T-cell (primary cell): ENCODE measurements around the gene TIPIN. TPM values are rescaled to one million over a fixed set of nuclear protein-coding genes. Genes with fewer than 3 reads are reported as not detected.
"Not testable (repeated sequence)": the region's sequence is repeated elsewhere in the genome, so short reads cannot be mapped to it uniquely, and the experiment has no call there.

ENCODE experiments used
- ATAC-seq, 4 experiments: fragments of 200-7000 bp in 3 of 4; fragments of 150-1000 bp in 1 of 4; cut with Tn5 transposase; replicated peaks in 1 of 4; 1 replicate in 3 of 4; 2 replicates in 1 of 4; pipeline ENCODE4 v1.10.0; 2021; ENCODE audit warnings: moderate library complexity in 3 of 4, mild to moderate bottlenecking in 2 of 4, moderate number of reproducible peaks in 1 of 4
- CTCF ChIA-PET, 2 donors: fragments of 300-600 bp; sonication (Branson Sonifier 250); formaldehyde crosslinking; loops; one replicate each; lab custom pipeline; 2022; ENCODE audit warnings: antibody characterized with exemption in 2 of 2; lab: Charles Lee
- POLR2A ChIA-PET, 2 donors: fragments of 300-600 bp; sonication (Branson Sonifier 250); formaldehyde crosslinking; loops; one replicate each; lab custom pipeline; 2022; ENCODE audit warnings: antibody characterized with exemption in 2 of 2; lab: Charles Lee
- DNase-seq, 35 experiments: peaks; one replicate each; pipeline versions ENCODE4 v3.0.0 to v3.0.0-alpha.2; 2013 to 2023
- H3K27ac ChIP-seq: one replicate; pipeline ENCODE4 v1.5.1; 2013; ENCODE audit warnings: low read length
- H3K27me3 ChIP-seq, 2 experiments: replicated peaks in 1 of 2; 1 replicate in 1 of 2; 2 replicates in 1 of 2; pipeline versions ENCODE4 v1.6.1 to v1.7.0; 2013; ENCODE audit warnings: low read length in 1 of 2, mixed read lengths in 1 of 2; ENCODE audit not compliant: control insufficient read depth in 2 of 2, insufficient read depth in 2 of 2; ENCODE audit errors: extremely low read depth in 1 of 2
- H3K36me3 ChIP-seq, 2 donors: 1 replicate in 1 of 2; 2 replicates in 1 of 2; pipeline versions ENCODE4 v1.6.1 to v1.7.0; 2013; ENCODE audit warnings: low read length in 1 of 2; ENCODE audit not compliant: control insufficient read depth in 2 of 2, insufficient read depth in 1 of 2; ENCODE audit errors: extremely low read depth in 1 of 2
- H3K4me1 ChIP-seq, 2 experiments: 1 replicate in 1 of 2; 2 replicates in 1 of 2; pipeline versions ENCODE4 v1.6.1 to v1.7.0; 2013; ENCODE audit warnings: low read length in 2 of 2, mixed read lengths in 1 of 2; ENCODE audit not compliant: insufficient read depth in 2 of 2, control insufficient read depth in 1 of 2; ENCODE audit errors: extremely low read depth in 1 of 2
- H3K4me3 ChIP-seq, 2 donors: 1 replicate in 1 of 2; 2 replicates in 1 of 2; pipeline versions ENCODE4 v1.5.1 to v1.7.0; 2013; ENCODE audit warnings: mild to moderate bottlenecking in 2 of 2, low read length in 1 of 2, moderate library complexity in 1 of 2; ENCODE audit not compliant: control insufficient read depth in 1 of 2; ENCODE audit errors: extremely low read depth in 1 of 2
- H3K9me3 ChIP-seq: 2 replicates; pipeline ENCODE4 v1.7.0; 2013
- H3K27ac Mint-ChIP-seq, 2 donors: one replicate each; pipeline ENCODE4 v1.8.0; 2020 to 2021; ENCODE audit warnings: mild to moderate bottlenecking in 2 of 2, mixed read lengths in 2 of 2
- H3K27me3 Mint-ChIP-seq, 2 donors: one replicate each; pipeline ENCODE4 v1.8.0; 2021 to 2022; ENCODE audit warnings: mixed read lengths in 2 of 2
- H3K36me3 Mint-ChIP-seq: one replicate; pipeline ENCODE4 v1.8.0; 2021; ENCODE audit warnings: mixed read lengths
- H3K4me1 Mint-ChIP-seq, 3 donors: one replicate each; pipeline ENCODE4 v1.8.0; 2020 to 2022; ENCODE audit warnings: mixed read lengths in 3 of 3, mild to moderate bottlenecking in 1 of 3
- H3K4me3 Mint-ChIP-seq, 3 donors: one replicate each; pipeline ENCODE4 v1.8.0; 2020 to 2022; ENCODE audit warnings: mild to moderate bottlenecking in 3 of 3, mixed read lengths in 3 of 3, moderate library complexity in 3 of 3
- H3K9me3 Mint-ChIP-seq, 3 donors: one replicate each; pipeline ENCODE4 v1.8.0; 2020 to 2022; ENCODE audit warnings: mixed read lengths in 3 of 3
- WGBS: methylation state at CpG from one replicate; pipeline ENCODE4 v1.1.5; 2013; ENCODE audit warnings: missing lambda C conversion rate; ENCODE audit not compliant: insufficient coverage; 5-methylcytosine and 5-hydroxymethylcytosine counted together
- total RNA-seq, 35 experiments: library from RNA in 6 of 35; stranded (reverse) in 6 of 35; fragments of 120-200 nt in 1 of 35; gene quantifications; one replicate each; pipeline versions ENCODE4 v1.2.1 to v1.2.4 and lab custom pipeline; 2013 to 2026

The TIPIN gene
- total RNA-seq, 5 donors from 2014 or later (not counting 1 experiment from before 2014, with no cell fraction given): 3.6 to 8.4 (median 6.6) TPM

DNA sequence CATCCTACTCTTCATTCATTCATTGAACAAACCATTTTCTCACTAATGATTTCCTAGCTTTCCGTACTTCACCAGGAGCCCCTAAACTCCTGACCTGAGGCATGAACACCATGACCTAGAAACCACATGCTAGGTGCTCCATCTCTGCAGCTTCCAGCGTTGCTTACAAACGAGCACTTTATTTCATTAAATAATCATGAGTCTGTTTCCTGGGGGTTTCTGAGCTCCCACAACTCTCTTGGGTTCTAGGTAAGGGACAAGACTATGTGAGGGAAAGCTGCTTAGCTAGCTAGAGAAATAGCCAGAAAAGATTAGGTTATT is 31.5 kb upstream of the TIPIN start:
- H3K4me3 ChIP-seq: peak overlapping the region; percentile 88 to 91
- ChIA-PET CTCF (interaction anchor here in 1 of 2 donors (1.2 to 2.8 kb wide), 4 partner anchors 16 to 118 kb away, joined by 4 to 40 read pairs (median 5); partner anchors contain the start of genes SNAPC5 and ZWILCH), POLR2A (interaction anchor here in 1 of 2 donors (0.7 kb wide), 1 partner anchor 51 kb away, joined by 3 read pairs; no protein-coding TSS in a partner anchor)
- H3K4me1 ChIP-seq: peaks cover 33 to 59% of the 10 kb centered on the region in 2 experiments
- ATAC-seq: no peak
- H3K27ac Mint-ChIP-seq: peak overlapping the region; percentile 92 to 94
- H3K27ac ChIP-seq: peak overlapping the region; percentile 62
- no peaks in the 10 kb centered on the region for H3K9me3 ChIP-seq
- no peaks in the 10 kb centered on the region for H3K27me3 Mint-ChIP-seq
- peaks cover 61 to 71% (median 70%) of the 10 kb centered on the region in 3 donors for H3K4me1 Mint-ChIP-seq
- no peaks in the 10 kb centered on the region for H3K9me3 Mint-ChIP-seq
- 33% methylated on average over 1 of the region's 3 CpGs for WGBS
- H3K4me3 Mint-ChIP-seq: peak overlapping the region; percentile 87 to 93 (median 92)
- H3K36me3 ChIP-seq: no peaks in the 10 kb centered on the region
- no peaks in the 10 kb centered on the region for H3K27me3 ChIP-seq
- no peak for DNase-seq
- H3K36me3 Mint-ChIP-seq: peaks cover 10% of the 10 kb centered on the region

DNA sequence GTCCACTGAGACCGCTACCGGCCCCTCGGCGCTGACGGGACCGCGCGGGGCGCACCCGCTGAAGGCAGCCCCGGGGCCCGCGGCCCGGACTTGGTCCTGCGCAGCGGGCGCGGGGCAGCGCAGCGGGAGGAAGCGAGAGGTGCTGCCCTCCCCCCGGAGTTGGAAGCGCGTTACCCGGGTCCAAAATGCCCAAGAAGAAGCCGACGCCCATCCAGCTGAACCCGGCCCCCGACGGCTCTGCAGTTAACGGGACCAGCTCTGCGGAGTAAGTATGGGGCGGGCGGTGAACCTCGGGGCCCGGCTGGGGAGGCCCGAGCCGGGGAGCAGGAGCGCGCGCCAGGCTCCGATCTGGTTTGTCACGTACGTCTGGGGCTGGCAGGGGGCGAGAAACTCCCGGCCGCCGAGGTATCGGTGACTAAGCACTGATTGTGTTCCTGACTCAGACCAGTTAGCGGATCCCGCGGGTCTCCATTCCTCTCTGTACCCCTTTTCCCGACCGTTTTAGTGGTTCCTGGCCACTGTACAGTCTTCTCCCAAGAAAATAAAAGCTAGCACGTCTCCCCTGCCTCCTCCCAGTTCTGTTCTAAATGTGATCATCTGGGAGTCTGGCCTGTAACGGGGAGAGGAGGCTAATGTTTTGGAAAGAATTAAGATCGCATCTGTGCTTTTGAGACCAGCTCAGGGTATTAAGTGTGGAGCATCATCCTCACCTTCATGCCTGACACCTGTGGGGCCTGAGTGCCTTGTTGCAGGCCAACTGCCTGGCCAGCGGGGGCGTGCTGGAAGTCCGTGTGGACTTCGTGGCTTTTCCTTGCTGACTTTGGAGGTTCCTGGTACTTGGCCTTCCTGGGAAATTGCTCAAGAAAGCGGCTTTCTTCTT is 30.9 kb upstream of the TIPIN start:
- Histone ChIP-seq H3K4me1 (peaks cover 33 to 55% of the 10 kb centered on the region in 2 experiments), H3K27ac (peak overlapping the region; percentile 62), H3K36me3 (no peaks in the 10 kb centered on the region), H3K4me3 (peak overlapping the region; percentile 88 to 91), H3K9me3 (no peaks in the 10 kb centered on the region), H3K27me3 (no peaks in the 10 kb centered on the region)
- H3K9me3 Mint-ChIP-seq: no peaks in the 10 kb centered on the region
- peak; percentile 28 to 54 (median 50) for ATAC-seq
- WGBS: 1% methylated on average over 59 of the region's 62 CpGs
- H3K27me3 Mint-ChIP-seq: no peaks in the 10 kb centered on the region
- peaks cover 10% of the 10 kb centered on the region for H3K36me3 Mint-ChIP-seq
- peak overlapping the region; percentile 92 to 94 for H3K27ac Mint-ChIP-seq
- H3K4me1 Mint-ChIP-seq: peaks cover 58 to 66% (median 65%) of the 10 kb centered on the region in 3 donors
- H3K4me3 Mint-ChIP-seq: peak overlapping the region; percentile 87 to 93 (median 92)
- ChIA-PET CTCF (interaction anchor here (0.6 to 2.8 kb wide), 7 partner anchors 8 to 118 kb away, joined by 3 to 40 read pairs (median 5); partner anchors contain the start of genes SNAPC5 (in 1 of the 2) and ZWILCH (in 1 of the 2)), POLR2A (interaction anchor here (0.6 to 1.7 kb wide), 8 partner anchors 9 to 1123 kb away, joined by 3 to 8 read pairs (median 3); no protein-coding TSS in a partner anchor)
- peak; percentile 13 to 76 (median 53) for DNase-seq

DNA sequence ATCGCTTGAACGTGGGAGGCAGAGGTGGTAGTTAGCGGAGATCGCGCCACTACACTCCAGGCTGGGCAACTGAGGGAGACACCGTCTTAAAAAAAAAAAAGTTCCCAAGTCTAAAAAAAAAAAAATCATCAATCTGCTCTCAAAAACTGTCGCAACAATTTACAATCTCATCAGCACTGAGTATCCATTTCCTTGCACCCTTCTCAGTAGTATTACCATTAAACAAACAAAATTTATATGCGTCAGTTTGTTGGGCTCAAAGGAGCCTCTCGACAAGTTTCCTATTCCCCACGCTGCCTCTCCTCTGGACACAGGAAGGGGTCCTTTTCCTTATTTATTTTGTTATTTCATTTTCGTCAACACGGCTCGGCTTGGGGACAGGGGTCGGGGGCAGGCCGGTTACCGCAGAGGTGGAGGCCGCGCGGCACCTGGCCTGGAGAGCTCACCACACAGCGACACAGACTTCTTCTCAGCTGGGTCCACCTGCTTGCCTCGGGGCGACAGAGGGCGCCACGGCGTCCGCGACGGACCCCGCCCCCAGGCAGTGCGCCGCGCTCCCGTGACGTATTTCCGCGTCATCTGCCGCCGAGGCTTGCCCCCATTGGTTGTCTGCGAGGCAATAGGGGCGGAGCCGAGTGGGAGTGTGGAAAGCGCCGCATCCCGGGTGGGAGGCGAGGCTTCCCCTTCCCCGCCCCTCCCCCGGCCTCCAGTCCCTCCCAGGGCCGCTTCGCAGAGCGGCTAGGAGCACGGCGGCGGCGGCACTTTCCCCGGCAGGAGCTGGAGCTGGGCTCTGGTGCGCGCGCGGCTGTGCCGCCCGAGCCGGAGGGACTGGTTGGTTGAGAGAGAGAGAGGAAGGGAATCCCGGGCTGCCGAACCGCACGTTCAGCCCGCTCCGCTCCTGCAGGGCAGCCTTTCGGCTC is 30.0 kb upstream of the TIPIN start, which contains the start of gene MAP2K1:
TSS of gene MAP2K1 (plus strand) at position 709 of the 920 bp plus-strand sequence. CDS start 436 bp downstream, outside the sequence.
- ATAC-seq (peak; percentile 83 to 88 (median 87)), DNase-seq (peak; percentile 95 to 100 (median 98))
- ChIA-PET POLR2A (interaction anchor here in 1 of 2 donors (0.6 to 1.7 kb wide), 5 partner anchors 8 to 1124 kb away, joined by 3 to 8 read pairs (median 4); no protein-coding TSS in a partner anchor), CTCF (interaction anchor here (0.6 to 2.8 kb wide), 8 partner anchors 9 to 119 kb away, joined by 3 to 40 read pairs (median 6); partner anchors contain the start of genes SNAPC5 (in 1 of the 2), TIPIN (in 1 of the 2) and ZWILCH (in 1 of the 2))
- Mint-ChIP-seq H3K27ac (peak within 1 kb of the TSS; percentile 99 to 100), H3K4me3 (peak within 1 kb of the TSS; percentile 92 to 99 (median 99)), H3K27me3 (no peaks in the 10 kb centered on the region), H3K9me3 (no peaks in the 10 kb centered on the region), H3K36me3 (peaks cover 4% of the 10 kb centered on the region), H3K4me1 (peaks cover 51 to 58% (median 57%) of the 10 kb centered on the region in 3 donors)
- H3K4me1 ChIP-seq: peaks cover 28 to 47% of the 10 kb centered on the region in 2 experiments
- no peaks in the 10 kb centered on the region for H3K36me3 ChIP-seq
- no peaks in the 10 kb centered on the region for H3K27me3 ChIP-seq
- peak within 1 kb of the TSS; percentile 88 to 91 for H3K4me3 ChIP-seq
- peak within 1 kb of the TSS; percentile 78 for H3K27ac ChIP-seq
- no peaks in the 10 kb centered on the region for H3K9me3 ChIP-seq
- 4% methylated on average over 48 of the region's 69 CpGs for WGBS

DNA sequence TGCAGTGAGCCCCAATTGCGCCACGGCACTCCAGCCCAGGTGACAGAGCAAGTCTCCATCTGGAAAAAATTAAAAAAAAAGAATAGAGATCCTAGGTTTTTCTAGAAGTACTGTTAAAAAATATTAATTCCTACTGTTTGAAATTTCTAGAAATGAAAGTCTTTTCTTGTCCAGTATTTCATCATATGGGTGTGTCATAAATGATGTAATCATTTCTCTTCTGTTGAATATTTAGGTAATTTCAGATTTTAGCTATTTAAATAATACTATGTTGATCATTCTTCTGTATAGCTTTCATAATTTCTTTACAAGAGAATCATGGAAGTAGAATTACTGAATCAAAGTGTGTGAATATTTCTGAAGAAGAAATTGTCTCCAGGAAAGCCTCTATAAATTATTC is 24.9 kb upstream of the TIPIN start:
- H3K27ac Mint-ChIP-seq, H3K27me3 ChIP-seq, H3K4me1 ChIP-seq, H3K27ac ChIP-seq, DNase-seq, H3K4me3 ChIP-seq, ATAC-seq, CTCF ChIA-PET, H3K9me3 ChIP-seq, H3K36me3 ChIP-seq, H3K9me3 Mint-ChIP-seq, H3K27me3 Mint-ChIP-seq, H3K36me3 Mint-ChIP-seq, H3K4me3 Mint-ChIP-seq: not testable (repeated sequence)
- peaks cover 14 to 17% (median 15%) of the 10 kb centered on the region in 3 donors for H3K4me1 Mint-ChIP-seq
- POLR2A ChIA-PET: interaction anchor here in 1 of 2 donors (0.6 to 1.0 kb wide), 2 partner anchors 24 to 43 kb away, joined by 3 to 11 read pairs; no protein-coding TSS in a partner anchor
- WGBS: no CpG with 5 or more reads among the region's 2 CpGs

DNA sequence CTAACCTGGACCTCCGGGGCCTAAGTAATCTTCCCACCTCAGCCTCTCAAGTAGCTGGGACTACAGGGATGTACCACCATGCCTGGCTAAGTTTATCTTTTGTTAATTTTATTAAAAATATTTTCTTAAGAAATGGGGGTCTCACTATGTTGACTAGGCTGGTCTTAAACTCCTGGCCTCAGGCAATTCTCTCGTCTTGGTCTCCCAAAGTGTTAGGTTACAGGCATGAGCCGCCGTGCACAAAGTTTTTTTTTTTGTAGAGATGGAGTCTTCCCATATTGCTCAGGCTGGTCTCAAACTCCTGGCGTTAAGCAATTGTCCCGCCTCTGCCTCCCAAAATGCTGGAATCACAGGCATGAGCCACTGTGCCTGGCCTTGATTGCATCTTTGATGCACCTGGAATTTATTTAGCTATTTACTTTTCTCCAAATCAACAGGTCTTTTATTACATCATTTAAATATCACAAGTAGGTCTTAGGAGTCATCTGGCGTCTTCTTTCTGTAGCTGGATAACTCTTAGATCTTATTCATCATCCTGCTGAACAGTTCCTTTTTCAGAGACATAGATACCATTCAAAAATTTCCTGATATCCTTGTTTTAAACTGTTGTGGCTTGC is 22.4 kb upstream of the TIPIN start:
- ATAC-seq (no peak), DNase-seq (no peak)
- Histone ChIP-seq H3K27me3 (no peaks in the 10 kb centered on the region), H3K4me3 (no peak overlapping the region), H3K9me3 (no peaks in the 10 kb centered on the region), H3K36me3 (no peaks in the 10 kb centered on the region), H3K27ac (no peak overlapping the region), H3K4me1 (no peaks in the 10 kb centered on the region)
- H3K27me3 Mint-ChIP-seq: no peaks in the 10 kb centered on the region
- ChIA-PET POLR2A (no interaction called here), CTCF (interaction anchor here (0.6 to 1.1 kb wide), 2 partner anchors 14 to 119 kb away, joined by 3 read pairs; no protein-coding TSS in a partner anchor)
- no peaks in the 10 kb centered on the region for H3K9me3 Mint-ChIP-seq
- H3K4me1 Mint-ChIP-seq: peaks cover 0 to 2% (median 2%) of the 10 kb centered on the region in 3 donors
- no peak overlapping the region for H3K27ac Mint-ChIP-seq
- no peak overlapping the region for H3K4me3 Mint-ChIP-seq
- WGBS: 94% methylated on average over 3 of the region's 7 CpGs
- no peaks in the 10 kb centered on the region for H3K36me3 Mint-ChIP-seq
